HepG2 (cell line): ENCODE results near the gene ATF6. TPM values are rescaled to one million over a fixed set of nuclear protein-coding genes. Genes with fewer than 3 reads are reported as not detected.

Source experiments
- CEBPG ChIP-seq: IDR thresholded peaks from 2 replicates; pipeline ENCODE4 v1.6.1; 2016
- ELF4 ChIP-seq: sonication (generic); formaldehyde crosslinking; IDR thresholded peaks from 2 replicates; pipeline ENCODE4 v1.5.0; 2020; ENCODE audit warnings: missing genetic modification reagents, mild to moderate bottlenecking, moderate library complexity, borderline replicate concordance
- ELK4 ChIP-seq: sonication (generic); formaldehyde crosslinking; IDR thresholded peaks from 2 replicates; pipeline ENCODE4 v1.9.0; 2021; ENCODE audit warnings: missing genetic modification reagents, borderline replicate concordance
- HMG20B ChIP-seq: conservative IDR thresholded peaks from 2 replicates; pipeline ENCODE4 v1.6.1; 2016; ENCODE audit warnings: missing genetic modification reagents, missing compliant biosample characterization
- SAFB2 ChIP-seq: sonication (generic); formaldehyde crosslinking; IDR thresholded peaks from 2 replicates; pipeline ENCODE4 v1.5.1; 2020; ENCODE audit warnings: missing genetic modification reagents, low read depth, mild to moderate bottlenecking, borderline replicate concordance
- SP4 ChIP-seq: sonication (generic); formaldehyde crosslinking; IDR thresholded peaks from 2 replicates; pipeline ENCODE4 v1.8.1; 2023; ENCODE audit warnings: mild to moderate bottlenecking, missing genetic modification reagents
- ZBTB39 ChIP-seq: sonication (generic); formaldehyde crosslinking; IDR thresholded peaks from 2 replicates; pipeline ENCODE4 v1.5.0; 2020; ENCODE audit warnings: missing genetic modification reagents
- ZNF121 ChIP-seq: sonication (generic); formaldehyde crosslinking; IDR thresholded peaks from 2 replicates; pipeline ENCODE4 v1.5.0; 2020; ENCODE audit warnings: mild to moderate bottlenecking, missing genetic modification reagents
- ZNF20 ChIP-seq: sonication (generic); formaldehyde crosslinking; IDR thresholded peaks from 2 replicates; pipeline ENCODE4 v1.4.0; 2020; ENCODE audit warnings: mild to moderate bottlenecking, moderate library complexity, missing genetic modification reagents
- ZNF296 ChIP-seq: sonication (generic); formaldehyde crosslinking; conservative IDR thresholded peaks from 2 replicates; pipeline ENCODE4 v1.5.0; 2020; ENCODE audit warnings: mild to moderate bottlenecking, missing genetic modification reagents
- ZNF383 ChIP-seq: sonication (generic); formaldehyde crosslinking; IDR thresholded peaks from 2 replicates; pipeline ENCODE4 v1.4.0; 2020; ENCODE audit warnings: missing genetic modification reagents, mild to moderate bottlenecking, borderline replicate concordance
- ZNF605 ChIP-seq: sonication (generic); formaldehyde crosslinking; IDR thresholded peaks from 2 replicates; pipeline ENCODE4 v1.8.0; 2022; ENCODE audit warnings: mild to moderate bottlenecking, missing genetic modification reagents
- ZNF709 ChIP-seq: sonication (generic); formaldehyde crosslinking; IDR thresholded peaks from 2 replicates; pipeline ENCODE4 v1.5.0; 2020; ENCODE audit warnings: mild to moderate bottlenecking, missing genetic modification reagents
- ZNF770 ChIP-seq: sonication (generic); formaldehyde crosslinking; IDR thresholded peaks from 2 replicates; pipeline ENCODE4 v1.5.0; 2020; ENCODE audit warnings: mild to moderate bottlenecking, missing genetic modification reagents
- polyA plus RNA-seq, 8 experiments: library from polyadenylated mRNA; depleted of rRNA in 3 of 8; stranded (reverse) in 7 of 8; unstranded in 1 of 8; fragments of >200 nt; fragmentation: Illumina TruSeq in 4 of 8; extraction: Trizol in 4 of 8; gene quantifications; 2 replicates each; pipeline versions ENCODE4 v1.2.1 to v1.2.3, GENCODE V29; 2011 to 2016; ENCODE audit warnings: low read depth in 4 of 8, missing spikeins in 1 of 8, mixed read lengths in 1 of 8; ENCODE audit not compliant: insufficient read depth in 1 of 8
- total RNA-seq, 5 experiments: library from RNA; depleted of rRNA; stranded (reverse); fragments of >200 nt; fragmentation: Illumina TruSeq; extraction: Trizol; gene quantifications; 2 replicates each; pipeline ENCODE4 v1.2.3, GENCODE V29; 2016; ENCODE audit warnings: low read depth in 1 of 5
- TF ChIP-seq, protein P1 (sequence below): sonication (generic); formaldehyde crosslinking; IDR thresholded peaks from 2 replicates; pipeline ENCODE4 v1.4.0; 2020; ENCODE audit warnings: missing genetic modification reagents, mild to moderate bottlenecking, borderline replicate concordance

Gene ATF6
- total and polyA plus RNA-seq, 2 of the 13 experiments (the other 11 are each of a cell fraction or from before 2014, with no cell fraction given), result 13.2 to 14.5 TPM

GRCh38 chr1:161749509-161750407 is 16.4 kb upstream of the ATF6 start, which contains the start of gene DUSP12 (continued):
- TF ChIP-seq ZBTB39 (CRISPR knock-in tag) (no peak), ZNF383 (CRISPR knock-in tag) (no peak), ELK4 (CRISPR knock-in tag) (no peak), ELF4 (no peak), SP4 (peak; percentile 59; the same call in 1 of the 2 replicates), CEBPG (CRISPR knock-in tag) (no peak), ZNF770 (CRISPR knock-in tag) (peak; percentile 99), ZNF20 (CRISPR knock-in tag) (no peak), ZNF605 (CRISPR knock-in tag) (peak; percentile 62), SAFB2 (CRISPR knock-in tag) (peak; percentile 91; the same call in 1 of the 2 replicates), ZNF709 (CRISPR knock-in tag) (peak; percentile 97), ZNF121 (CRISPR knock-in tag) (0 out of 2 replicates have a peak, but pooled peaks have one; percentile 9), ZNF296 (peak; percentile 71; the same call in 1 of the 2 replicates), HMG20B (CRISPR knock-in tag) (no peak; the same call in 1 of the 2 replicates)
- TF ChIP-seq, protein P1, sequence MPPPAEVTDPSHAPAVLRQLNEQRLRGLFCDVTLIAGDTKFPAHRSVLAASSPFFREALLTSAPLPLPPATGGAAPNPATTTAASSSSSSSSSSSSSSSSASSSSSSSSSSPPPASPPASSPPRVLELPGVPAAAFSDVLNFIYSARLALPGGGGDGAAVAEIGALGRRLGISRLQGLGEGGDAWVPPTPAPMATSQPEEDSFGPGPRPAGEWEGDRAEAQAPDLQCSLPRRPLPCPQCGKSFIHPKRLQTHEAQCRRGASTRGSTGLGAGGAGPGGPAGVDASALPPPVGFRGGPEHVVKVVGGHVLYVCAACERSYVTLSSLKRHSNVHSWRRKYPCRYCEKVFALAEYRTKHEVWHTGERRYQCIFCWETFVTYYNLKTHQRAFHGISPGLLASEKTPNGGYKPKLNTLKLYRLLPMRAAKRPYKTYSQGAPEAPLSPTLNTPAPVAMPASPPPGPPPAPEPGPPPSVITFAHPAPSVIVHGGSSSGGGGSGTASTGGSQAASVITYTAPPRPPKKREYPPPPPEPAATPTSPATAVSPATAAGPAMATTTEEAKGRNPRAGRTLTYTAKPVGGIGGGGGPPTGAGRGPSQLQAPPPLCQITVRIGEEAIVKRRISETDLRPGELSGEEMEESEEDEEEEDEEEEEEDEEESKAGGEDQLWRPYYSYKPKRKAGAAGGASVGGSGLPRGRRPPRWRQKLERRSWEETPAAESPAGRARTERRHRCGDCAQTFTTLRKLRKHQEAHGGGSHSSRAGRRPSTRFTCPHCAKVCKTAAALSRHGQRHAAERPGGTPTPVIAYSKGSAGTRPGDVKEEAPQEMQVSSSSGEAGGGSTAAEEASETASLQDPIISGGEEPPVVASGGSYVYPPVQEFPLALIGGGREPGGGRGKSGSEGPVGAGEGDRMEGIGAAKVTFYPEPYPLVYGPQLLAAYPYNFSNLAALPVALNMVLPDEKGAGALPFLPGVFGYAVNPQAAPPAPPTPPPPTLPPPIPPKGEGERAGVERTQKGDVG (CRISPR knock-in tag), result peak; percentile 77; the same call in 1 of the 2 replicates
